ENCODE data around the gene PDCD2L. TPM values are rescaled to one million over a fixed set of nuclear protein-coding genes. Genes with fewer than 3 reads are reported as not detected.
A peak's percentile ranks its signal among the peaks of the same experiment; 100 is the strongest.
"Not testable (repeated sequence)": the region's sequence is repeated elsewhere in the genome, so short reads cannot be mapped to it uniquely, and the experiment has no call there.

The PDCD2L gene, protein sequence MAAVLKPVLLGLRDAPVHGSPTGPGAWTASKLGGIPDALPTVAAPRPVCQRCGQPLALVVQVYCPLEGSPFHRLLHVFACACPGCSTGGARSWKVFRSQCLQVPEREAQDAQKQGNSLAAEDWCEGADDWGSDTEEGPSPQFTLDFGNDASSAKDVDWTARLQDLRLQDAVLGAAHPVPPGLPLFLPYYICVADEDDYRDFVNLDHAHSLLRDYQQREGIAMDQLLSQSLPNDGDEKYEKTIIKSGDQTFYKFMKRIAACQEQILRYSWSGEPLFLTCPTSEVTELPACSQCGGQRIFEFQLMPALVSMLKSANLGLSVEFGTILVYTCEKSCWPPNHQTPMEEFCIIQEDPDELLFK
- polyA plus RNA-seq (ENCODE audit: insufficient read depth in 1 of 5, insufficient read length in 5 of 5, low replicate concordance in 1 of 5) = 10 to 100 TPM; 10.8 to 17.6 (median 15.0) TPM
- long read RNA-seq, donor 1, partial matches to known transcripts = 0 of 3 reads
- long read RNA-seq, donor 1, other reads (novel, unspliced or antisense) = 0 of 3 reads
- long read RNA-seq, donor 2, partial matches to known transcripts = 0 of 4 reads
- long read RNA-seq, donor 2, other reads (novel, unspliced or antisense) = 0 of 4 reads
- long read RNA-seq, donor 3, transcript PDCD2L-201 (7 exons, 1,171 nt) = major isoform, 5 of 6 reads
- long read RNA-seq, donor 3, partial matches to known transcripts = 0 of 6 reads
- long read RNA-seq, donor 3, other reads (novel, unspliced or antisense) = 0 of 6 reads
- long read RNA-seq, donor 4, partial matches to known transcripts = 0 of 5 reads
- long read RNA-seq, donor 4, other reads (novel, unspliced or antisense) = 0 of 5 reads
- long read RNA-seq, donor 5, transcript PDCD2L-201 (7 exons, 1,171 nt) = major isoform, 9 of 22 reads
- long read RNA-seq, donor 5, partial matches to known transcripts = 13 of 22 reads
- long read RNA-seq, donor 5, other reads (novel, unspliced or antisense) = 0 of 22 reads
- long read RNA-seq, donor 6, partial matches to known transcripts = 5 of 9 reads
- long read RNA-seq, donor 6, other reads (novel, unspliced or antisense) = 0 of 9 reads
- long read RNA-seq, donor 7, transcript PDCD2L-201 (7 exons, 1,171 nt) = major isoform, 5 of 12 reads
- long read RNA-seq, donor 7, partial matches to known transcripts = 7 of 12 reads
- long read RNA-seq, donor 7, other reads (novel, unspliced or antisense) = 0 of 12 reads
- long read RNA-seq, donor 8, partial matches to known transcripts = 0 of 1 reads
- long read RNA-seq, donor 8, other reads (novel, unspliced or antisense) = 0 of 1 reads

DNA sequence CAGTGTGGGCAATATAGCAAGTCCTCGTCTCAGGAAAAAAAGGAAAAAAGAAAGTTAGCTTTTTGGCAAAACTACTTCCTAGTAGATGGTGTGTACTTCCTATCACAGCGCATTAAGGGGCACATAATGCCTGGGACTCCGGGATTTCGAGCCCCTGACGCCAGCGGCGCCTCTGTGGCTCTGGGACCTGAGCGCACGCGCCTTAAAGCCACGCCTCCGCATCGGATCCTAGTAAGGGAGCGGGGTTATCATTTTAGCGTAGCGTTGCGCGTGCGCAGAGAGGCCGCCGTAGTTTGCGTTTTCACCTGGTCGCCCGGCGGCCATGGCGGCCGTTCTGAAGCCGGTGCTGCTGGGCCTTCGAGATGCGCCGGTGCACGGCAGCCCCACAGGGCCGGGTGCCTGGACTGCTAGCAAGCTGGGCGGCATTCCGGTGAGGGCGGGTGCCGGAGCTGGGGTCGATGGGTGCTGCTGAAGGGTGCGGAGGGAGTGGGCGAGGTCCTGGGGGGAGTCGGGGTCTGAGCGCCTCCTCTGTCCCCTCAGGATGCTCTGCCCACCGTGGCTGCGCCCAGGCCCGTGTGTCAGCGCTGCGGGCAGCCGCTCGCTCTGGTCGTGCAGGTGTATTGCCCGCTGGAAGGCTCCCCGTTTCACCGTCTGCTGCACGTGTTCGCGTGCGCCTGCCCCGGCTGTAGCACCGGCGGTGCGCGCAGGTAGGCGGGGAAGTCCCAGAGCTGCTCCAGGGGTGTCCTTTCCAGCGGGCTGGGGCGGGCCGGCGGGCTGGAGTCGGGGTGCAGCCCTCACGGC lies at the start of gene PDCD2L:
PDCD2L (plus strand) TSS at position 291 of the 801 bp plus-strand sequence; CDS start at position 323, 32 bp downstream.
- DNase-seq = peak; percentile 82 to 83

DNA sequence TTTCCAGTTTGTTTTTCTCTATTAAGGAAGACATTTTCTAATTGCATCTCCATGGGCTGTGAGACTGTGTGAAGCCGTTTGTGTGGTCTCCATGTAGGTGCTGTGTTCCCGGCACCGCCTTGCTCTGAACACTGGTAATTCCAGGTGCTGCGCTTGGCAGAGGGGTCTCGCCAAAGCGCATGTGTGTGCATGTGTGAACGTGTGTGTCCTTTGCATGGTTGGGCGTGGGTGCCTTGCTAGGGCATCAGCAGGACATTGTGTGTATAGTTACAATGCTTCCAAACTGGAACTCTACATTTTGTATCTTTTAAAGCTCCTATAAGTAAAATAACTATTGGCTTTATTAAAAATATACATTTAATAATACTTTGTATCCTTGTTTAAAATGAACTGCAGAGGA lies 49.0 kb upstream of the PDCD2L start:
- DNase-seq = no peak

DNA sequence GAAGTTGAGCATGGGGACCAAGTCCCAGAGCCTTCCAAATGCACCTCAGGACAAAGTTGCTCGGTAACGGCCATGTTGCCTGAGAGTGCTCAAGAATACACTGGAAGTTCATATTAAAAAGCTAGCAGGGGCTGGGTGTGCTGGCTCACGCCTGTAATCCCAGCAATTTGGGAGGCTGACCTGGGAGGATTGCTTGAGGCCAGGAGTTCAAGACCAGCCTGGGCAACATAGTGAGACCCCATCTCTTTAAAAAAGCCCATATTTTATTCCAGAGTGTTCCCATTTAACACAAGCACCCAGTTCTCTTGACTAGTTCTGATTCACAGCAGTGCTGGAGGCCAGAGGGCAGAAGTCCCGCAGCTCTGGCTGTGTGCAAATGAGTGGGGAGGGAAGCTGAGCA lies 47.3 kb upstream of the PDCD2L start:
- no peak for DNase-seq

DNA sequence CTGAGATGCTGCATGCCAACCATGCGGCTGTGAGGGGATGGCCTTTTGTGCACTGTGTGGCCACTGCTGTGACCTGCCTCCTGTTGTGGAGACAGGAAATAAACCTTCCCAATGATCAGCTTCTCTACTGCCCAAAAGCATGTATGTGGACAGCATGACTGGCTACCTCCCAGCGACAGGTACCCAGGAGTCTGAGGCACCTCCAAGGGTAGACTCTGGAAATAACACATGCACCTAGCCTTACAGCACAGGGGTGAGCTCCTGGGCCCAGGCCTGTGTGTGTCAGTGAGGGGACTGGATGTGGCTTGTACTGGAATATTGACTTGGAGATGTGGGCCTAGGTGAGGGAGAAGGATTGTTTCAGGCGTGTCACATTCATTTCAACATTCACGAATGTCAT lies 46.8 kb upstream of the PDCD2L start:
- DNase-seq = no peak

DNA sequence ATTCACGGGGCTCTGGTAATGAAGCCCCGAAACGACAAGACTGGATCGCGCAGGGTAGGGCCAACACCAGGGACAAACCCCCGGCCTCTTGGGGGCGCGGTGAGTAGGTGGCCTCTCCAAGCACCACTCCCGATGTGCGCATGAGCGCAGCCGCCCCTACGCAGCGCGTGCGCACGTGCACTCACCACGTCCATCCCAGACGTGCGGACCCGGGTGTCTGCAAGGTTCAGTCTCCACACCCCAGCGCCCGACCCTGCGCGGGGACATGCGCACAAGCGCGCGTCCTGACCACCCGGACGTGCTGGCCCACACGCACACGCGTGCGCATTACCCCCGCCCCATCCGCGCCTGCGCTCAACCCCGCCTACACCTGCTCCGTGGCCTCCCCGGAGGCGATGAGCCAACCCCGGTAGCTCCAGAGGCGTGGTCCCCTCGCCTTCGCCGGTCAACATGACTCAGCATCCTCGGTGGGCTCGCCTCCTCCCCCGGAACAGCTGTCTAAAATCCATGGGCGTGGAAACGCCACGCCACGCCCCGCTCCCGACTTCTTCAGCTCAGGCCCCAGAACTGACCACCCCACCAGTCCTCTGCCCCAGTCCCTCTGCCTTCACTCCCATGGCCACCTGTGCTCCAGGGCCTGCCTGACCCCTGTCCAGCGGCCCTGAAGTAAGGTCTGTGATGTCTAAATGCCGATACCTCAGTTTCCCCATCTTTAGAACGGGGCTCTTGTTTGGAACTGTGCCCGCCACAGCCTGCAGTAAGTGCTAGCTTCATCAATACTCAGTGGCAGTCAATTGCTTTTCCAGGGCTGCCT lies 44.9 kb upstream of the PDCD2L start:
- DNase-seq = peak; percentile 93 to 96

DNA sequence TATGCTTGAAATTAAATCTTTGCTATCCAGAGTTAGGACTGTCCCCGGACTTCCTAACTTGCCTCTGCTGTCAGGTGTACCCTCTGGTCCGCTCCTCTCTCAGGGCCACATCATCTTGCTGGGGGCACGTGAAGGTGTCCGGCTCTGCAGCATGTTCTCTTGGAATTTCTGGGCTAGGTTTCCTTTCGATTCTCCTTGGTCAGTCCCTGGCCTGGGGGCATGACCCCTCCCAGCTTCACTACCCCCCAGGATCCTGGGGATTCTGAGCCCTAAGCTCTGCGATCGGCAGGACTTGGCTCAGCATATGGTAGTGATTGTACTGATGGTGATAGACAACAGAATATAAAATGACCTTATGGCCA lies 44.3 kb upstream of the PDCD2L start:
- DNase-seq = no peak

DNA sequence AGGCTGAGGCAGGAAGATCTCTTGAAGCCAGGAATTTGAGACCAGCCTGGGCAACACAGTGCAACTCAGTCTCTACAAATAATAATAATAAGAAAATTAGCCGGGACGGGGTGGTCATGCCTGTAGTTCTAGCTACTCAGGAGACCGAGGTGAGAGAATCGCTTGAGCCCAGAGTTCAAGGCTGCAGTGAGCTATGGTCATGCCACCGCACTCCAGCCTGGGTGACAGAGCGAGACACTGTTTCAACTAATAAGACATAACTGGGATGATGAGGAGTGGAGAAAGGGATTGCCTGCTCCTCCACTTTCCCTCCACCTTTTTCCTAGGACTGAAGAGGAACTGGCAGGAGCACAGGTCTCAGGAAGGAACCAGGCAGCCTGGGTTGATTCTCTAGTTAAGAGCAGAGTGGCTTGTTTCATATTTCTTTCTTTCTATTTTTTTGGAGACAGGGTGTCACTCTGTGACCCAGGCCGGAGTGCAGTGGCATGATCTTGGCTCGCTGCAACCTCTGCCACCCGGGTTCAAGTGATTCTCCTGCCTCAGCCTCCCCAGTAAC lies 43.8 kb upstream of the PDCD2L start:
- DNase-seq = no peak

DNA sequence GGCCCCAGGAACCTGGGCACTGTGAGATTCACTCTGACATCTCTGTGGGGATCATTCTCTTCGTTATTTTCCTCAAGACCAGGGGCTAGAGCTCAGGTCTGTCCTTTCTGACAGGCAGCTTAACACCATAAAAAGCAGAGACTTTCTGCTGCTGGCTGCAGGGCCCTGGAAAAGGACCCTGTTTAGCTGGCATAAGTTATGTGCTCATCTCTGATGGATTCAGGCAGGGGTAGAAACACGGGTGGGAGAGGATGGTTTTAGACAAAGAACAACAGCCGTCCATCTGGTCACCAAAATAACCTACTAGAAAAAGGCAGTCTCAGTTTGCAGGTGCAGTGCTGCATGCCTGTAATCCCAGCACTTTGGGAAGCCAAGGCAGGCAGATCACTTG lies 41.5 kb upstream of the PDCD2L start:
- DNase-seq = no peak

DNA sequence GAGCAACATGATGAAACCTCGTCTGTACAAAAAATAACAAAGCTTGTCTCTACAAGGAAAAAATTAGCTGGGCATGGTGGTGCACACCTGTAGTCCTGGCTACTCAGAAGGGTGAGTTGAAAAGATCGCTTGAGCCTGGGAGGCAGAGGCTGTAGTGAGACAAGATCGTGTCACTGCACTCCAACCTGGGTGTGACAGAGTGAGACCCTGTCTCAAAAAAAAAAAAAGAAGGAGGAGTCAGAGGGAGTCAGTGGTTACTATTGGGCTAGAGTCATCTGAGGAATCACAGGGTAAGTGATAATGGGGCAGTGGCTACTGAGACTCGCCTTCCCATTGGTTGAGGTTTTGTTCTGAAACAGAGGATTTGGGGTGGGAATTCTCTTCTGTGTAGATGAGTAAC lies 41.1 kb upstream of the PDCD2L start:
- no peak for DNase-seq

DNA sequence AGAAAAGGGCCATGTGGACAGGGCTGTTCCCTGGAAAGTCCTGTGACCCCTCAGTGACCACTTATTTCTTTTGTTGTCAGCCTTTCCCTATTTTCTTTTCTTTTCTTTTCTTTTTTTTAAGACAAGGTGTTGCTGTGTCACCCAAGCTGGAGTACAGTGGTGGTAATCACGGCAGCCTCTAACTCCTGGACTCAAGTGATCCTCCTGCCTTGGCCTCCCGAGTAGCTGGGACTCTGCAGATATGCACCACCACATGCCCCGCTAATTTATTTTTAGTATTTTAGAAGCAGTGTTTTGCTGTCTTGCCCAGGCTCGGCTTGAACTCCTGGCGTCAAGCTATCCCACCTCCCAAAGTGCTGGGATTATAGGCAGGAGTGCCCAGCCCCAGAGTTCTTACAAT lies 40.3 kb upstream of the PDCD2L start:
- no peak for DNase-seq

DNA sequence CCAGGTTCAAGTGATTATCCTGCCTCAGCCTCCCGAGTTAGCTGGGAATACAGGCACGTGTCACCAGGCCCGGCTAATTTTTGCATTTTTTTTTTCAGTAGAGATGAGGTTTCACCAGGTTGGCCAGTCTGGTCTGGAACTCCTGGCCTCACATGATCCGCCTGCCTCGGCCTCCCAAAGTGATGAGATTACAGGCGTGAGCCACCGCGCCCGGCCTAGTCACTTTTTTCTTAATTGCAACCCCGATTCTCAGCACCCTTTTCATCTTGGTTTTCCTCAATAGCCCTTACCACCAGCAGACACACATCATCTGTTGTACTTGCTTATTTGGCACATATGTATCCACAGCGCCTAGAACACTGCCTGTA lies 39.8 kb upstream of the PDCD2L start:
- no peak for DNase-seq

DNA sequence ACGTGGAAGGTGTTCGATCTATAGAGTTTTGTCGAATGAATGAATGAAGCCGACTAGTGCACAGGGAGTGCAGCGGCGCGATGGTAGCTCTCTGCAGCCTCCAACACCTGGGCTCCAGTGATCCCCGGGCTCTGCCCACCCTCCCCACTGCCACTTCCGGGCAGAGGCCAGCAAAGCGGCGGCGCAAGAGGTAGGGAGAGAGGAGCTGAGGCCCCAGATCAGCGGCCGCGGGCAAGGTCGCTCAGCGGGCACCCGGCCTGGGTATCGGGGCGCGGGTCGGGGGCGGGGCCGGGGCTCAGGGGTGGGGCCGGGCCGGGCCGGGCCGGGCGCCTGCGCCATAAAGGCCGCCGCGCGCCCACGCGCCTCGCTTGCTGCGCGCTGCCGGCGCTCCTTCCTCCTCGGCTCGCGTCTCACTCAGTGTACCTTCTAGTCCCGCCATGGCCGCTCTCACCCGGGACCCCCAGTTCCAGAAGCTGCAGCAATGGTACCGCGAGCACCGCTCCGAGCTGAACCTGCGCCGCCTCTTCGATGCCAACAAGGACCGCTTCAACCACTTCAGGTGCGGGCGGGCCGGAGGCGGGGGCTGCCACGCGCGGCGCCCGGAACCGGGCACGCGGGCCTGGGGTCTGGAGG lies 39.3 kb upstream of the PDCD2L start, which contains the start of gene GPI:
GPI (plus strand) TSS at position 367 of the 633 bp plus-strand sequence; CDS start at position 438, 71 bp downstream.
- DNase-seq = peak; percentile 23 to 25

DNA sequence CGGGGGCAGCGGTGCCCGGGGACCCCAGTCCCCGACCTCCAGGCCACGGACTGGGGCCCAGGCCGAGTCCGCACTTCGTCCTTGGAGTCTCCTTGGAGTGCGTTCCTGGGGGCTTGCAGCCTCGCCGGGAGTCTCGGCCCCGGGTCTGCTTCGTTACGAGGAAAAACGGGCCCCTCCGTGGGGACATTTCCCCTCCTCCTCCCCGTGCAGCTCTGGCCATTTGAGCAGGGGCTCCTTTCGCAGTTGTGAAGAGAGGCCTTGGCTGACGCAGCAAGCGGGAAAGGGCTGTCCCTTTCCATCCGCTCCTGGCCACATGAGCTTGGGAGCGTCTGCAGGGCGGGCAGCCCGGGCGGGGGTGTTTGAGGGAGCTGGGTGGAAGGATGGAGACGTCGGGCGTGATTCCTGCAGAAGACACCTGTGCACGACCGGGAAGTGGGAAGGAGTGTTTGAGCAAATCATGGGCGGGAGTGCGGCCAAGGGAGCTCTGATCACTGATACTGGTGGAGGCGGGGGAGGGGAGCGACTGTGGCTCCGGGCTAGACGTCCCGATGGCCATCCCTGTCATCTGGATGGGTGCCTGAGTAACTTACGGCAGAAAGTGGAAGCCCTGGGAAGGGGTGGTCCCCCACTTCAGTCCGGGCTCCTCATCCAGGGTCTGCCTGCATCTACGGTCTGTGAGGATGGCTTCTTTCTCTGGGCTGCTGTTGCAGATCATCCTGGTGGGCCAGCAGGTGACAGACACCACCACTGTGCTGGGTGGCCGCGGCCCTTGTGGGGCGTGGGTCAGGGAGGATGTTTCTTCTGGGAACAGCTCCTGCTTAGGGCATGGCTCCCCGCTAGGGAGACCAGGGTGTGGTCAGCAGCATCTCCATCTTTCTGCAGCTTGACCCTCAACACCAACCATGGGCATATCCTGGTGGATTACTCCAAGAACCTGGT lies 38.5 kb upstream of the PDCD2L start:
- DNase-seq = peak in 1 of 2 donors; percentile 23

DNA sequence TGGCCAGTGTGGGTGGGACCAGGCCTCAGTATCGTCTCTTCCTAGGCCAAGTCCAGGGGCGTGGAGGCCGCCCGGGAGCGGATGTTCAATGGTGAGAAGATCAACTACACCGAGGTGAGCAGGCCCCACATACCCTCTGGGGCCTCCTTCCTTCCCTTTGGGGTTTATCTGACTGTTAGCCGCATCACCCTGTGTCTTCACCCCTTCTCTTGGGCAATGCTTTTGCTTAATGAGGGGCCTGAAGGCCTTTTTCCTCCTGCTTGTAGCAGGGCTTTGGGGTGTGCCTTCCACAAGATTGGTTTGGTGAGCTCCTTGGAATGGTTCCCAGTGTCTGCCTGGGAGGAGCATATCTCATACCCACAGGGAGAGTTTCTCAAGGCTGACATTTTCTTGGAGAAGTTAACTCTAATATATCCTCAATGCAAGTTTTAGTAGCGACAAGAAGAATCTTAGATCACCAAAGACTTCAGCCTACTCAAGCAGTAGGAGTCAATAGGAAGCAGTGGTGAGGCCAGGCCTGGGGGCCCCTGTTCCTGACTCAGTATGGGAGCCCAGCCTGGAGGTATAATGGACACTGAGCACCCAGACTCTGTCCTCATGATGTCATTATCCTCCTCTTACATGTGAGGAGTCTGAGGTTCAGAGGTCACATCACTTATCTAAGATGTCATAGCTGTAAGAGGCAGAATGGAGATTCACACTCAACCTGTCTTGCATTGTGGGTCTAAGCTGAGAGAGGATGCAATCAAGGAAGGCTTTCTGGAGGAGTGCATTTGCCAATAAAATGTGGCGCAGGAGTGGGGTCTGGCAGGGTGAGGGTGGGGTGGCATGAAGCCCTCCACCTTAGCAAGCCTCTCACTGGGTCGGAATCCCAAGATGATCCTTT lies 37.2 kb upstream of the PDCD2L start:
- DNase-seq = no peak

DNA sequence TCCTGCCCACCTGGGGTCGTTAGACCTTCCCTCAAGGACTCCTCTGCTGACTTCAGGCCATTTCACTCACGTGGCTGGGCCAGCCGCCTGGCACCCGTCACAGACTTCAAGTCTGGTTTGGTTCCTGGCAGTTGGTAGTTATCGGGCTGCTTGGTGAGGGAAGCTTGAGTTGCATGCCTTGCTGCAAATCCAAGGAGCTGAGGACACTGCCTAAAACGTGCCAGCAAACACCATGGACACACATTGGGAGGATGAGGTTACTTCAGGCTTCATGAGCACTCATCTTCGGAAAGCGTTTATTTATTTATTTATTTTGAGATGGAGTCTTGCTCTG lies 36.6 kb upstream of the PDCD2L start:
- no peak for DNase-seq

DNA sequence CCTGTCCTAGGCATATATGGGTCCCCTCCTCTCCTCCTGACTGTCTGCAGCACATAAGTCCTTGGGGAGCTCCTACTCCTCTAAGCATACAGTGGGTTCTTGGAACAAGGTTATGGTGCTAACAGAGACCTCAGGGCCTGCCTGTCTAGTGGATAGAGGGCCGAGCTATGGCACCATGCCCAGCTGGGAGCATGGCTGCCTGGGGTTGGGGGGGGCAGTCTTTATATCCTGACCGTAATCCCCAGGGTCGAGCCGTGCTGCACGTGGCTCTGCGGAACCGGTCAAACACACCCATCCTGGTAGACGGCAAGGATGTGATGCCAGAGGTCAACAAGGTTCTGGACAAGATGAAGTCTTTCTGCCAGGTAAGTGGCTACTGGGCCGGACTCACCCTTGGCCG lies 35.9 kb upstream of the PDCD2L start:
- no peak for DNase-seq

DNA sequence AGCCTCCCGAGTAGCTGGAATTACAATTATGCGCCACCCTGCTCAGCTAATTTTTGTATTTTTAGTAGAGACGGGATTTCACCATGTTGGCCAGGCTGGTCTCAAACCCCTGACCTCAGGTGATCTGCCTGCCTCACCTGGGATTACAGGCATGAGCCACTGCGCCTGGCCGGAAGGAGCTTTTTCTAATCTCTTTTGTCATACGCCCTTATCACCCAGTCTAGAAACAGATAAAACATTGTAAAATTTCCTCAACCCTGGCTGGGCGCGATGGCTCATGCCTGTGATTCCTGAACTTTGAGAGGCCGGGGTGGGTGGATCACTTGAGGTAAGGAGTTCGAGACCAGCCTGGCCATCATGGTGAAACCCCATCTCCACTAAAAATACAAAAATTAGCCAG lies 35.0 kb upstream of the PDCD2L start:
- DNase-seq = not testable (repeated sequence)
